LNCAP (cell line): ENCODE results near the gene GABRA5.

Experiments used
- CTCF ChIP-seq: fragments of 450-650 bp; IDR thresholded peaks from 2 replicates; pipeline ENCODE4 v1.5.1; 2017; ENCODE audit warnings: mild to moderate bottlenecking

Gene GABRA5

GRCh38 chr15:26935322-26935721 is 68.5 kb downstream of the GABRA5 start:
- no peak for TF ChIP-seq CTCF

DNA sequence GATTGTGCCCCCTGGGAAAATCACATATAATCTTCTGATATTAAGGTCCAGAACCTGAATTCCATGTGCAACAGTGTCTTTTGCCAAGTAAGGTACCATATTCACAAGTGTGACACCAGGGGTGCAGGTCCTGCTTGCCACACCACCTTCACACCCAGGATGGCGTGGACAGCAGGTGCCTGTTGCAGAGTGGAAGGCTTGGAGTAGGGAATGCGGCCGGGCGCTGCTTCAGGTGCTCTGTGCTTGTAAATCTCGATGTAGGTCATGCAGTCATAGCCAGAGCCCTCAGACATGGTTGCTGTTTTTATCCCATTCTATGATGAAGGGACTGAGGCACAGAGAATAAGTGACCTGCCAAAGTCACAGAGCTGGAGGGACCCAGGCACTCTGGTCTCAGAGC is 69.6 kb downstream of the GABRA5 start:
- no peak for TF ChIP-seq CTCF

- TF ChIP-seq CTCF: no peak
These were observed 70.3 kb downstream of the GABRA5 start for GRCh38 chr15:26937134-26937533.

- TF ChIP-seq CTCF: no peak
These were observed 72.5 kb downstream of the GABRA5 start for GRCh38 chr15:26939398-26939797.

- TF ChIP-seq CTCF: no peak
These were observed 74.6 kb downstream of the GABRA5 start for GRCh38 chr15:26941489-26941888.

DNA sequence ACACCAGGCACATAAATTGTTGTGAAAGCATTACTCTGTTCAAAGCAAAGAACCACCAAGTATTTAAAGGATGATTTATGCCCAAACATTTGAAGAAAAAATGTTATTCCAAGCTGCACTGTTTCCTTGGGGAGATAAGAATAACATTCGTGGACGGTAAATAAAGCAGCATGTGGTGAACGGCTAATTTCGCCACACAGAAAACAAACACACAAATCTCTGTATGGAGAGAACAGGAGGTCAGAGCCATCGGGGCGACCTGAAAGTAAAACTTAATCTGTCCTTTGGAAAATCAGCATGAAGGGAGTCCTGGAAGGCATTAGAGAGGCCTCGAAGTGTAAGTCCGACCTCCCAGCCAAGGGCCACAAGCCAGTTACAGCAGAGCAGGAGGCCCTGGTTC is 77.0 kb downstream of the GABRA5 start:
- TF ChIP-seq CTCF: no peak

DNA sequence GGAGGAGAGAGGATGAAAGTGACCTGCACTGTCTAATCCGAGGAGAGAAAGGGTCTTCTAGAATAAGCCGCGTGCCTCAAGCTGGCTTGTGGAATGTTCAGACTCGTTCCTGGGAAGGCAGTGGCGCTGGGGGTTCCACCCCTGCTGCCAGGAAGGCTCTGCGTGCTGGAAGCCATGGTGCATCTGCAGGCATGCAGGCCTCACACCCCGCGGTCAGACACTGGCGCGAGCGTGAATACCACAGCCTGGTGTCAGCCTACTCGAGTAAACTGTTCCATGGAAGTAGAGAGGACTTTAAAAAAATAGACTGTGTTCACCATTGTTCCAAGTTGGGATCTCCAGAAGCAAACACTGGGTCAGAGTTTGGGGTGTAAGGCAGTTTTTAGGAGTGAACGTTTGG is 78.2 kb downstream of the GABRA5 start:
- TF ChIP-seq CTCF: no peak

- no peak for TF ChIP-seq CTCF
These were observed 83.1 kb downstream of the GABRA5 start for GRCh38 chr15:26950001-26950400.
